OCI-LY7 (cell line): ENCODE results near the gene TSHZ2. TPM values are rescaled to one million over a fixed set of nuclear protein-coding genes. Genes with fewer than 3 reads are reported as not detected.
A peak's percentile ranks its signal among the peaks of the same experiment; 100 is the strongest.

Experiments
- BruUV-seq: library from RNA; stranded (reverse); fragments of 400-500 nt; replicated peaks from 2 replicates; lab custom pipeline; 2021; lab: Mats Ljungman, UMichigan
- CTCF ChIA-PET: fragments of 300-600 bp; sonication (Branson Sonifier 250); formaldehyde crosslinking; loops from one replicate; lab custom pipeline; 2022; ENCODE audit warnings: antibody characterized with exemption; ENCODE audit not compliant: unreplicated experiment; lab: Charles Lee
- POLR2A ChIA-PET: fragments of 300-600 bp; sonication (Branson Sonifier 250); formaldehyde crosslinking; loops from one replicate; lab custom pipeline; 2022; ENCODE audit warnings: antibody characterized with exemption; lab: Charles Lee
- DNase-seq: peaks from one replicate; pipeline ENCODE4 v3.0.0-alpha.2; 2015; ENCODE audit warnings: low spot score
- H2AFZ ChIP-seq: fragments of 200-600 bp; sonication (generic), shearing (Covaris generic); 2 replicates; pipeline ENCODE4 v1.6.1; 2014; ENCODE audit warnings: mild to moderate bottlenecking, antibody characterized with exemption, low read length, moderate library complexity
- H3K27ac ChIP-seq: fragments of 200-600 bp; sonication (generic); 2 replicates; pipeline ENCODE4 v1.5.1; 2014; ENCODE audit warnings: mixed run types, low read depth, mild to moderate bottlenecking, moderate library complexity, low read length, inconsistent platforms; ENCODE audit not compliant: poor library complexity, severe bottlenecking
- H3K36me3 ChIP-seq: fragments of 200-600 bp; sonication (generic); 2 replicates; pipeline ENCODE4 v1.6.1; 2014; ENCODE audit warnings: mild to moderate bottlenecking, antibody characterized with exemption, low read length, moderate library complexity, mixed read lengths; ENCODE audit not compliant: insufficient read depth
- H3K4me1 ChIP-seq: fragments of 200-600 bp; sonication (generic); 2 replicates; pipeline ENCODE4 v1.5.1; 2014; ENCODE audit warnings: mild to moderate bottlenecking, low read length; ENCODE audit not compliant: insufficient read depth, poor library complexity, severe bottlenecking
- H3K4me2 ChIP-seq: fragments of 200-600 bp; sonication (generic); 2 replicates; pipeline ENCODE4 v1.6.1; 2014; ENCODE audit warnings: mild to moderate bottlenecking, low read length
- H3K4me3 ChIP-seq: fragments of 200-600 bp; sonication (generic); 2 replicates; pipeline ENCODE4 v1.5.1; 2014; ENCODE audit warnings: mild to moderate bottlenecking, low read depth, low read length; ENCODE audit not compliant: poor library complexity, severe bottlenecking
- H3K79me2 ChIP-seq: fragments of 200-600 bp; sonication (generic); 2 replicates; pipeline ENCODE4 v1.6.1; 2016; ENCODE audit warnings: low read depth, mild to moderate bottlenecking, low read length, moderate library complexity, mixed read lengths; ENCODE audit not compliant: insufficient read depth
- H3K9me2 ChIP-seq: fragments of 200-600 bp; sonication (generic); 2 replicates; pipeline ENCODE4 v1.6.1; 2016; ENCODE audit warnings: mild to moderate bottlenecking, low read length, mixed read lengths; ENCODE audit not compliant: insufficient read depth
- H3K9me3 ChIP-seq: fragments of 200-600 bp; sonication (generic); 2 replicates; pipeline ENCODE4 v1.6.1; 2014; ENCODE audit warnings: mild to moderate bottlenecking, mixed run types, low read length, mixed read lengths
- H4K20me1 ChIP-seq: fragments of 200-600 bp; sonication (generic); 2 replicates; pipeline ENCODE4 v1.6.1; 2014; ENCODE audit warnings: mild to moderate bottlenecking, antibody characterized with exemption, low read length, moderate library complexity, mixed read lengths; ENCODE audit not compliant: insufficient read depth
- CTCF ChIP-seq: fragments of 200-600 bp; sonication (generic); conservative IDR thresholded peaks from 2 replicates; pipeline ENCODE4 v1.5.1; 2014; ENCODE audit warnings: mild to moderate bottlenecking, antibody characterized with exemption, low read length, moderate library complexity, mixed read lengths
- EZH2phosphoT487 ChIP-seq: fragments of 200-600 bp; sonication (generic); IDR thresholded peaks from 2 replicates; pipeline ENCODE4 v1.6.1; 2018; ENCODE audit warnings: low read depth, borderline replicate concordance, mild to moderate bottlenecking, mixed run types, antibody characterized with exemption, low read length, moderate library complexity, mixed read lengths
- intact Hi-C: fragments of 100-400 bp; cut with micrococcal nuclease; formaldehyde crosslinking; loops from one replicate; pipeline ENCODE4 v1.10.0; 2022; ENCODE audit not compliant: unreplicated experiment
- total RNA-seq, 2 experiments: library from RNA; depleted of rRNA in 1 of 2; stranded (reverse); fragments of >200 nt in 1 of 2; shearing (Covaris generic) in 1 of 2; gene quantifications; 2 replicates each; pipeline ENCODE4 v1.2.3, GENCODE V29; 2014 to 2022

TSHZ2 gene
- total RNA-seq, 2 experiments from 2014 or later, result not detected

- peak; percentile 30 for DNase-seq
Observed at GRCh38 chr20:53291548-53291947, 319.4 kb downstream of the TSHZ2 start.

GRCh38 chr20:53292347-53292746, 320.2 kb downstream of the TSHZ2 start:
- no peaks in the 10 kb centered on the region for H3K9me3 ChIP-seq
- ChIA-PET POLR2A (no interaction called here), CTCF (no interaction called here)
- no peaks in the 10 kb centered on the region for H3K4me1 ChIP-seq
- TF ChIP-seq CTCF, result no peak
- no peak for TF ChIP-seq EZH2phosphoT487
- H2AFZ ChIP-seq, result no peak overlapping the region
- DNase-seq, result no peak
- H3K4me3 ChIP-seq, result no peak overlapping the region
- BruUV-seq, result no TSS peak
- intact Hi-C loops, result no loop called here
- no peaks in the 10 kb centered on the region for H3K9me2 ChIP-seq
- no peaks in the 10 kb centered on the region for H4K20me1 ChIP-seq
- H3K4me2 ChIP-seq, result no peak overlapping the region
- H3K79me2 ChIP-seq, result no peaks in the 10 kb centered on the region
- H3K36me3 ChIP-seq, result no peaks in the 10 kb centered on the region
- H3K27ac ChIP-seq, result no peak overlapping the region

More at GRCh38 chr20:53291548-53291947, 319.4 kb downstream of the TSHZ2 start:
- Histone ChIP-seq H3K79me2 (no peaks in the 10 kb centered on the region), H2AFZ (no peak overlapping the region), H3K36me3 (no peaks in the 10 kb centered on the region), H4K20me1 (no peaks in the 10 kb centered on the region), H3K27ac (no peak overlapping the region), H3K4me2 (no peak overlapping the region), H3K4me3 (no peak overlapping the region), H3K9me3 (no peaks in the 10 kb centered on the region), H3K9me2 (no peaks in the 10 kb centered on the region), H3K4me1 (no peaks in the 10 kb centered on the region)
- CTCF ChIA-PET, result no interaction called here
- intact Hi-C loops, result no loop called here
- no TSS peak for BruUV-seq
- TF ChIP-seq EZH2phosphoT487 (no peak), CTCF (peak; percentile 72)
- POLR2A ChIA-PET, result no interaction called here

DNA sequence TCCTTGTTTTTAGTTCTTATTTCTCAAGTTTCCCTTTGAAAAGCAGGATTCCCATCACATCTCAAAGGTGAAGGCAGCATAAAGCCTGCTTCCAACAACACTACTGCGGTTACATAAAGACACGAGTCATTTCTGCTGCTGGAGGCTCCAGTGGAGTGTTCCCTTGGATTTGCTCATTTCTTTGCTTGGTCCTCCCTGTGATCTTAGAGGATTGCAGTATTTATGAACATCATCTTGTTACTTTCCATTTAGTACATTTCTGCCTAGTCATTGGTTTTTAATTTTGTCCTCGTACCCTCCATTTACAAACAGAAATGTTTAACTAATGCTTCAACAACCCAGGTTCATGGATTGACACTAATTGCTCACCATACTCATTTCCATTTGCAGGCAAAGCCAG, 322.6 kb downstream of the TSHZ2 start:
- no peak overlapping the region for H3K4me2 ChIP-seq
- H2AFZ ChIP-seq, result no peak overlapping the region
- no peaks in the 10 kb centered on the region for H3K4me1 ChIP-seq
- H3K4me3 ChIP-seq, result no peak overlapping the region
- POLR2A ChIA-PET, result no interaction called here
- intact Hi-C loops, result no loop called here
- CTCF ChIA-PET, result no interaction called here
- no peaks in the 10 kb centered on the region for H4K20me1 ChIP-seq
- no peak overlapping the region for H3K27ac ChIP-seq
- no peak for DNase-seq
- H3K36me3 ChIP-seq, result no peaks in the 10 kb centered on the region
- no peaks in the 10 kb centered on the region for H3K9me2 ChIP-seq
- TF ChIP-seq CTCF, result no peak
- no peak for TF ChIP-seq EZH2phosphoT487
- no peaks in the 10 kb centered on the region for H3K79me2 ChIP-seq
- BruUV-seq, result no TSS peak
- H3K9me3 ChIP-seq, result no peaks in the 10 kb centered on the region
